Left forelimb (tissue), 1 donor: ENCODE measurements around the gene ALDH9A1.
"Not testable (repeated sequence)": the region's sequence is repeated elsewhere in the genome, so short reads cannot be mapped to it uniquely, and the experiment has no call there.

Source experiments
- DNase-seq: peaks from one replicate; pipeline ENCODE4 v3.0.0-alpha.2; 2018; ENCODE audit warnings: low spot score

ALDH9A1 gene

DNA sequence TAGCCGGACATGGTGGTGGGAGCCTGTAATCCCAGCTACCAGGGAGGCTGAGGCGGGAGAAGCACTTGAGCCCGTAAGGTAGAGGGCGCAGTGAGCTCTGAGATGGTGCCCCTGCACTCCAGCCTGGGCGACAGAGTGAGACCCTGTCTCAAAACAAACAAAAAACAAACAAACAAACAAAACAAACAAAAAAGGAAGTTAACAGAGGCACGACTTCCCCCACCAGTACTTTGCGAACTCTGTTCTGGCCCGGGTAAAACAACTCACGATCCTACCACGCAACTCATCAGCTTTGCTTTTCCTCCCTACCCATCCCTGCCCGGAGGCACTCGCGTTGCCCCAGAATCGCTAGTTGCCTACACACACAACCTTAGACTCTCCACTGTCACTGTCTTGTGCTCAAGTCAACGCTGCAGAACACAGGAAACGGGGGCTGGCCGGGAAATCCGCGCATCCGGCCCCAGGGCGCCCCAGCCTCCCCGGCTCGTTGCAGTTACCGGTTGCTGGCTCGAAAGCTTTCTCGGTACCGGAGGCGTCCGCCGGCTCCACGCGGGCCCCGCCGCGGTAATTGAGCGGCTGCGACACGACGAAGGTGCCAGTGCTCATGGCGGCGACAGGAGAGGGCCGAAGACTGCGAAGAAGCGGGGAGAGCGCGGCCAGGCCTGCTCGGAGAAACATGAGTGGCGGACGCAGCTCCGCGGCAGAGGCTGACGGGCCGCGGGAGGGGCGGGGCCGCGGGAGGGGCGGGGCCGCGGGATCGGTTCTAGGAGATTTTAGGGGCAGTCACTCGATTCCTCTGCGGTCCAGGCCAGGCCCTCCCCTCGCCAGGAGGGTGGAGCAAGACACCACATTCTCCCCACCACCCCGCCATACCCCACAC lies at the start of gene ALDH9A1:
Gene ALDH9A1 (minus strand): TSS at position 682 of the 880 bp plus-strand sequence. CDS start 4 bp downstream, at position 678.
- DNase-seq: peak; percentile 94

DNA sequence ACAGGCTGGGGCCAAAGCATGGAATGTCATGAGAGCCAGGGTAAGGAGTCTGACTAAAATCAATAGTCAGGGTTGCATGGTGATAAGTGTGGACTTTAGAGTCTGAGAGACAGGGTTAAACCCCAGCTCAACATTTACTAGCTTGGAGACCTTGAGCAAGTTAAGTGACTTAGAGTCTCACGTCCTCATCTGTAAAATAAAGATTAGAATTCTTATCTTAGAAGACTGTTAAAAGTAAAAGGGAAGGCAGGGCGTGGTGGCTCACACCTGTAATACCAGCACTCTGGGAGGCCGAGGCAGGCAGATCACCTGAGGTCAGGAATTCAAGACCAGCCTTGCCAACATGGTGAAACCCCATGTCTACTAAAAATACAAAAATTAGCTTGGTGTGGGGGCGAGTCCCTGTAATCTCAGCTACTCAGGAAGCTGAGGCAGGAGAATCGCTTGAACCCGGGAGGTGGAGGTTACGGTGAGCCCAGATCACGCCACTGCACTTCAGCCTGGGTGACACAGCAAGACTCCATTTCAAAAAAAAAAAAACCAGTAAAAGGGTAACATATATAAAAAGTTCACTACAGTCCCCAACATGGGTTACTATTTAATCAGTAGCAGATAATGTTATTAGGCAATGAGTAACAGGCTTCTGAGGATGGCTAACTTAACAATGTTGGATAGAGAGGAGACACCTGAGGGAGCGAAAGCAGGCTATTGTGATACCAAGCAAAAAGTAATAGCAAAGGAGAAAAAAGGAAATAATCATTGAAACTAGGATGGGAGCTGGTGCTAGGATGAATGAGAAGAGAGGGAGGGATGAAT lies 49.5 kb upstream of the ALDH9A1 start:
- no peak for DNase-seq

DNA sequence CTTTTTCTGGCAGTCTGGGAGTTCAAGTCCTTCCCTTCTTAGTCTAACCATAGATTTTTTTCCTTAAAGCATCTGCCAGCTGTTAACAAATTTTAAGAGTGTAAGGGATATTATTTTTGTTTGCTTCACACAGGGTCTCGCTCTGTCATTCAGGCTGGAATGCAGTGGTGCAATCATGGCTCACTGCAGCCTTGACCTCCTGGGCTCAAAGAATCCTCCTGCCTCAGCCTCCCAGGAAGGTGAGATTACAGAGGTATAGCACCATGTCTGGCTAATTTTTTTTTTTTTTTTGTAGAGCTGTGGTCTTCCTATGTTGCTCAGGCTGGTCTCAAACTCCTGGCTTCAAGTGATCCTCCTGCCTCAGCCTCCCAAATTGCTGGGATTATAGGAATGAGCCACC lies 46.6 kb upstream of the ALDH9A1 start:
- not testable (repeated sequence) for DNase-seq

DNA sequence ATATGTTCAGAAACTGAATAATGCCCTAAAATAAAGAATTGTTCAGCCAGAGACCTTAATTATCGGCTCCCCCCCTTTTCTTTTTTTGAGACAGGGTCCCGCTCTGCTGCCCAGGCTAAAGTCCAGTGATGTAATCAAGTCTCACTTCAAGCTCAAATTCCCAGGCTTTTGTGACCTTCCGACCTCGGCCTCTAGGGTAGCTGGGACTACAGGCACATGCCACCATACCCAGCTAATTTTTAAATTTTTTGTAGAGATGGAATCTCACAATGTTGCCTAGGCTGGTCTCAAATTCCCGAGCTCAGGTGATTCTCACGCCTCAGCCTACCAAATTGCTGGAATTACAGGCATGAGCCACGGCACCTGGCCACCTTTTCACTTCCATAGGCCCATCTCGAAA lies 43.8 kb upstream of the ALDH9A1 start:
- DNase-seq: no peak

- DNase-seq: no peak
Measured at GRCh38 chr1:165738794-165739193, 40.4 kb upstream of the ALDH9A1 start.

GRCh38 chr1:165737196-165737595 lies 38.8 kb upstream of the ALDH9A1 start:
- no peak for DNase-seq

DNA sequence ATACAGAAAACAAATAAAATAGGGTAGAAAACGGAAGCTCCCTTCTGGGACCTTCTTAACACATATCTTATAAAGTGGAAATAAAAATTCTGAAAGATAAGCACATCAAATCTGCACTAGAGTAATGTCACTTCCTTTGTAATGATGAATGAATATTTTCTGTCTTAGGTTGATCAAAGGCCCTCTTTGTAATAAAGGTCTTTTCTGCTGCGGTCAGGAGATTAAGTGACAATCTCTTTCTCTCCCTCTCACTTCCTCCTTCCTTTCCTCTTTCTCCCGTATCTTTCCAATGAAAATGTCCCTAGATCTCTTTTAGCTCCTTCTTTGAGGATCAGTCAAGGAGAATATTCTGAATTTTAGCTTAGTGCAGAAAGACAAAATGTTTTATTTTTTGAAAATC lies 36.5 kb upstream of the ALDH9A1 start:
- no peak for DNase-seq

- DNase-seq: no peak
Measured at GRCh38 chr1:165726841-165727240, 28.5 kb upstream of the ALDH9A1 start.

GRCh38 chr1:165726169-165726568 lies 27.8 kb upstream of the ALDH9A1 start:
- DNase-seq: no peak

GRCh38 chr1:165717918-165718515 lies 19.7 kb upstream of the ALDH9A1 start:
- DNase-seq: no peak

GRCh38 chr1:165716265-165717051 lies 18.1 kb upstream of the ALDH9A1 start:
- DNase-seq: not testable (repeated sequence)

DNA sequence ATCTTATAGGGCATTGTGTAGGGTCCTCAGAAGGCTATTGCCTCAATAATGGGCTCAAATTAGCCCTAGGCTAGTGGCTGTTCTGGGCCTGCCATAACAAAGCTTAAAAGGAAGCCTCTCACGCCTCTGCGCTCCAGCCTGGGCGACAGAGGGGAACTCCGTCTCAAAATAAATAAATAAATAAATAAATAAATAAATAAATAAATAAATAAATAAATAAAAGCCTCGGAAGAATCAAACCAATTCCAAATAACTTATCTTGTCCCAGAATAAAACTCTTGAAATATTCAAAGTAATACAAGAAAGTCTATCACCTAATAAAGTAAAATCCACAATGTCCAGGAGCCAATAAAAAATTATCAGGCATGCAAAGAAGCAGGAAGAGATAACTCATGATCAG lies 14.4 kb upstream of the ALDH9A1 start:
- no peak for DNase-seq

DNA sequence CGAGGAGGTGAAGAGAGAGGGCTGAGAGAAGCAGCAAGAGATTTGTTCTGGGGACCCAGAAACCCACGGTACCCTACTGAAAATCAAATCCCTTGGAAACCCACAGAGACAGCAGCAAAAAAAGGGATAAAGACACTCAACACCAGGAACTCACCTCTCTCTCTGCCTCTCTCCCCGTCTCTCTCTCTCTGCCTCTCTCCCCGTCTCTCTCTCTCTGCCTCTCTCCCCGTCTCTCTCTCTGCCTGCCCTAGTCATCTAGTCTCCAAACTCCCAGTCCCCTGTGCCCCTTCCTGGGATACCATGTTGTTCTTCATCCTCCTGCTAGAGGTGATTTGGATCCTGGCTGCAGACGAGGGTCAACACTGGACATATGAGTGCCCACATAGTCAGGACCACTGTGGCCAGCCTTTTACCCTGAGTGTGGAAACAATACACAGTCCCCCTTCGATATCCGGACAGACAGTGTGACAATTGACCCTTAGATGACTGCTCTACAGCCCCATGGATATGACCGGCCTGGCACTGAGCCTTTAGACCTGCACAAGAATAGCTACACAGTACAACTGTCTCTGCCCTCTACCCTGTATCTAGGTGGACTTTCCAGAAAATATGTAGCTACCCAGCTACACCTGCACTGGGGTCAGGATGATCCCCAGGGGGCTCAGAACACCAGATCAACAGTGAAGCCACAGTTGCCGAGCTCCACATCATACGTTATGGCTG lies 9.8 kb upstream of the ALDH9A1 start:
- DNase-seq: no peak

- DNase-seq: no peak
Measured at GRCh38 chr1:165703648-165704047, 5.3 kb upstream of the ALDH9A1 start.

DNA sequence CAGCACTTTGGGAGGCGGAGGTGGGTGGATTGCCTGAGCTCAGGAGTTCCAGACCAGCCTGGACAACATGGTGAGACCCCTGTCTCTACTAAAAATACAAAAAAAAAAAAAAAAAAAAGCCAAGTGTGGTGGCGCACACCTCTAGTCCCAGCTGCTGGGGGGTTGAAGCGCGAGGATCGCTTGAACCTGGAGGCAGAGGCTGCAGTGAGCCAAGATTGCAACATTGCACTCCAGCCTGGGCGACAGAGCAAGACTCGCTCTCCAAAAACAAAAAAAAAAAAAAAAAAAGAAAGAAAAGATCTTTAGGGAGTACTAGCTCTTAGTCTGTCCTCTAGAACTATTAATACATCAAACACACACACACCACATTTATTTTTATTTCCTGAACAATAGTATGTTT lies 3.6 kb upstream of the ALDH9A1 start:
- not testable (repeated sequence) for DNase-seq

GRCh38 chr1:165699577-165699976 lies 1.2 kb upstream of the ALDH9A1 start:
- DNase-seq: no peak

- DNase-seq: no peak
Measured at GRCh38 chr1:165698761-165699052, 345 bp upstream of the ALDH9A1 start.

GRCh38 chr1:165697491-165697880 lies 876 bp downstream of the ALDH9A1 start:
- no peak for DNase-seq

- DNase-seq: no peak
Measured at GRCh38 chr1:165696625-165697100, 1.7 kb downstream of the ALDH9A1 start.

GRCh38 chr1:165695031-165695430 lies 3.3 kb downstream of the ALDH9A1 start:
- no peak for DNase-seq

- DNase-seq: no peak
Measured at GRCh38 chr1:165688046-165688445, 10.3 kb downstream of the ALDH9A1 start.
